T-helper 2 cell (primary cell): ENCODE results near the gene KIAA1191.

Source experiments
- DNase-seq, 5 experiments: peaks; one replicate each; pipeline versions ENCODE4 v3.0.0 to v3.0.0-alpha.2; 2012 to 2022

Gene KIAA1191

DNA sequence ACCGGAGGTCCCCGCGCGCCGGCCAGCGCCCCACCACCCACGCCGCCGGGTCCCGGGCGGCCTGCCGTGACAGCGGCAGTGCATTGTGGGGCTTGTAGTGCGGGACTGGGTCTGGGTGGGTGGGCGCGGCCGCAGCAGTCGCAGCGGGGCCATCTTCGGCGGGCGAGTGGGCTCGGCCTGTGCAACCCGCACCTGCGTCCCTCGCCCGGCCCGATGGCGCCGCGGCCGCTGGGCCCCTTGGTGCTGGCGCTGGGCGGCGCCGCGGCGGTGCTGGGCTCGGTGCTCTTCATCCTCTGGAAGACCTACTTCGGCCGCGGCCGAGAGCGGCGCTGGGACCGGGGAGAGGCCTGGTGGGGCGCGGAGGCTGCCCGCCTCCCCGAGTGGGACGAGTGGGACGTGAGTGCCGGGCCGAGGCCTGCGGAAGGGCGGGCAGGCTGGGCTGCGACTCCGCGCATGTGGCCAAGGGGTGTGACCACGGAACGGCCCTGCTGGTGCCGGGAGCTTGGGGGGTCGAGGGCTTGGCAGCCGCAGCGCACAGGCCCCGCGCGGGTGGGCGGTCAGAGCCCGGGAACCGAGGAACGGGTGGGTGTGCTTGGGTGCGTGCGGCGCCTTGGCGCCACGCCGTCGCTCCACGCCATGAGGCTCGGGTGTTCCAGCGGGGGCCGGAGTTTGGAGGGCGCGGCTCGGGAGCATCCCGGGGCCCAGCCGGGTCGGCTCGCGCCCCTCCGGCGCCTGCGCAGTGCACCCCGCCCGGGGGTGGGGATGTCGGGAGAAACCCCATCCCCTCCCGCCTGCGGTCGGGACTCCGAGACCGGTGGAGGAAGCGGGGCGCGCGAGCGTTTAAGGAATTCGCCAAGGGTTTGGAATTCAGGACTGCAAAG lies 4.0 kb upstream of the KIAA1191 start, which contains the start of gene ARL10:
Gene ARL10 (plus strand): TSS at position 137 of the 881 bp plus-strand sequence. CDS start 77 bp downstream, at position 214.
- DNase-seq = peak; percentile 30 to 55 (median 46)

DNA sequence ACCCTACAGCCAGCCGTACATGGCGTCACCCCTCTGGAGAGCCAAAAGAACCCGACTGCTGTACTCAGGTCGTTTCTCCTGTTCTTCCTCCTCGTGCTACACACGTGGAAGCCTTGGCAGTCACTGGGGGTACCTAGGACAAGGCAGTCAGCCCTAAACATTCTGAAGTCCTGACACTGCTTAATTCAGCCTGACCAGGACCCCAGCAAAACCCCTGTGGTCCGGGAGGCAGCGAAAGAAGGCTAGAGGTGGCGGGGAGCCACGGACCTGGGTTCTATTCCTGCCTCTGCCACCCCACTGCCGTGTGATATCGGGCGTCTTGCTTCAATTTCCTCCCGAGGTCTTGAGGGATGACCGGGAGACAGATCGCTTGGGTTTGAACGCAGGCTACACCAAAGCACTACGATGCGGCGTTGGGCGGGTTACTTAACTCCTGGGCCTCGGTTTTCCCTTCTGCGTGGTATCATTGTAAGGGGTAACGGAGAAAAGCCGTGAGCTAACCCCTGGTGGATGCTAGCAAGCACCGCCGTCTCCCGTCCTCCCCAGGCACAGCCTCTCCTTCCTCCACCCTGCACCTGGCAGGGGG lies 3.3 kb upstream of the KIAA1191 start:
- DNase-seq = no peak

DNA sequence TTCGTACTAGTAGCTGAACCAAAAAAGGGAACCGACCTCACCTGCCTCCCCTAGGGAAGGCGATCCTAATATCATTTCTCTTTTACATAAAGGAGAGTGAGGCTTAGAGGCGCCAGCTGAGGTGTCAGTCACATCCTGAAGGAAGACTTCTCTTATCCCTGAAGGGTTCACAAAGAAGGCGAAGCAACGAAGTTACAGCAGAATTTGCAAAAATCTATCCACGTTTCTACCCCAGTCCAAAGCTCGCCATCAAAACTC lies 598 bp upstream of the KIAA1191 start:
- DNase-seq = no peak

DNA sequence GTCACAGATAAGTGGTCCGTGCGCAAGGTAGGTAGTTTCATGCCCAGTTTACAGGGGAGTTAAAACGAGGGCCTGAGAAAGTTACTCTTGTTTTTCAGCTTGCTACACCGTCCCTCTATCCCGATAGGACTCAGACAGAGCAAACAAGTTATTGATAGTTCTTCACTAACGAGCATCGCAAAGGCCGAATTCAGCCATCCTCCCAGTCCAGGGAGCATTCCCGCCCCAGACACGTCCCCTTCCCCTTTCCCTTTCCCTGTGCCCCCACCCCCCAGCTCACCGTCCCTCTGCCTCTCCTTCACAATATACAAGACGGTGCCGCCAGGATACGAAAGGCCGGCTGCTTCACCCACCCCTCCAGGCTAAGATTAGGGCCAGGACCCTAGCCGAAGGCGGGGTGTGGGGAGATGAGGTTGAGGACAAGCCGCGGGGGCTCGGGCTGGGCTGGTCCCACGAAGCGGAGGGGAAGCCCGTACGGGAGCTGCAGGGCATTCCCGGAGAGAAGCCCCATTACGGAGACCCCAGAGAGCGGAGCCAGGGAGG lies 599 bp downstream of the KIAA1191 start:
- DNase-seq = peak in 1 of 5 experiments; percentile 6

DNA sequence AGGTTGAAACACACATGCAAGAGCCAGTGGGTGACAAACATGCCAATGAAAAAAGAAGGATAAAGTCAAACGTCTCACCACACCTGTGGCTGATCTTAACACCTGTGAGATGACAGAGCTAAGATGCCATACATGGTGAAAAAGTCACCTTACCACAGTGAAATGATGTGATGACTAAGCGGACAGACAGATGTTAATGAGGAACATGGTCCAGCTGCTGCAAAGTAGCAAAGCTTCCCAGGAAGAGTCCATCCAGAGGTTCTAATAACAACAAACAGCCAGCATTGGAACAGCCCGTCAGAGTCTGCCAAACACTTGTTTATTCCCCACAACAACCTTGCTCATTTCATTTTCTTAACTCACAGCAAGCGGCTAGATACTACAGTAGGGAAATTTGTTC lies 1.9 kb downstream of the KIAA1191 start:
- peak in 1 of 5 experiments; percentile 29 for DNase-seq

DNA sequence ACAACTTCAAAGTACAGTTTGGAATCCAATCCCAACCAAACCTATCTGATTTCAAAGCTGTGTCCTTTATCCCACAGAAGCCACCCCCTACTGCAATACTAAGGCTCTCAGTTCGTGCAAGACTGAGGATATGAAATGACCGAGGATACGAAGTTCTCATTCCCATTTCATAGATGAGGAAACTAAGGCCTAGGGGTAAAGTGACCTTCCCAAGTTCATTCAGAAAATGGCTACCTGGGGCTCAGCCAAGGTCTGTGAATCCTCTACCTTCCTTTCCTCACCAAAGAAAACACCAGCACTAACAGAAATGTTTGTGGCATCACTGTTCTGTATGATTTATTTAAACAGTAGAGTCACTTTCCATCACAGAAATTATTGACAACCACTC lies 5.4 kb downstream of the KIAA1191 start:
- DNase-seq = no peak

DNA sequence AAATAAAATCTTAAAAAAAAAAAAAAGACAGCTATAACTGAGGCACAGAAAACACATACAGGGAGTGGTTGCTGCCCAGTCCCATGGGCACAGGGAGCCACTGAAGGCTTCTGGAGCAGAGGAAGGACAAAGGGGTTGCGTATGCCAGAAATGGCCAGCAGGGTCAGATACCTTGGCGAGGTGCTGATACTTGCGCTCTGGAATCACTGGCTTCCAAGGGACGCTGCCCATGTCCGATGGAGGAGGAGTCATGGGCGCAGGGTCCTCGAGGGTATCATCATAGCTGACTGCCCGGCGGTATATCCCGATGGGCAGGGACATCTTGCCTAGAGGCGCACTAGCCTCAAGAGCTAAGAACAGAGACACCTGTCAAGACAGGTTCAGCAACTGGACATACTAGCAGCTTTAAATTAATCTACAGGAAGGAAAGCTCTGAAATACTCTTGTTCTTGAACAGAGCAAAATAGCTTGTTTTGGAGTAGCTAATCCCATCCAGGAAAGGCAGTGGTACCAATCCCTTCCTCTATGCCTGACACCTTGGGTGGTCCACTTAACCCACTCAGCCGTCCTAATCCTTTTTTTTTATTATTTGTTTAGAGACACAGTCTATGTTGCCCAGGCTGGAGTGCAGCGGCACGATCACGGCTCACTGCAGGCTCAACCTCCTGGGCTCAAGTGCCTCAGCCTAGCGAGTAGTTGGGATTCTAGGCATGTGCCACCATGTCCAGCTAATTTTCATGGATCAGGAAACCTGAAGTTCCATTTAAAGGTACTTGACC lies 6.0 kb downstream of the KIAA1191 start:
- no peak for DNase-seq

DNA sequence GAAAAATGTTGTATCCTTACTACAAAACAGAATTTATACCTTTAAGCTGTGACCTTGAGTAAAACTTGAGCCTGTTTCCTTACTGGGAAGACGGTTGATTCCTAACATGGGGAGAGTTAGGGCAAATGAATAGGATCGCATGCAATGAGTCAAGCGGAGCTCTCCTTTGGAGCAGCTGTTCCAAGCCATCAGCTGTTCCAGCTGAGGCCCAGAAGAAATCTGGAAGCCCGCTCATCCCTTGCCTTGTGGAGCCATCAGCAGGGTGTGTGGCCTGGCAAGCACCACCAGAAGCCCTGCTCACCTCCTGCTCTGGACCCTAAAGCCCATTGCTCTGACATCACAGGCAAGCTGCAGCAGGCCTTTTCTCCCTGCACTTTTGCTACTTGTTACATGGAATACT lies 8.0 kb downstream of the KIAA1191 start:
- DNase-seq = no peak

DNA sequence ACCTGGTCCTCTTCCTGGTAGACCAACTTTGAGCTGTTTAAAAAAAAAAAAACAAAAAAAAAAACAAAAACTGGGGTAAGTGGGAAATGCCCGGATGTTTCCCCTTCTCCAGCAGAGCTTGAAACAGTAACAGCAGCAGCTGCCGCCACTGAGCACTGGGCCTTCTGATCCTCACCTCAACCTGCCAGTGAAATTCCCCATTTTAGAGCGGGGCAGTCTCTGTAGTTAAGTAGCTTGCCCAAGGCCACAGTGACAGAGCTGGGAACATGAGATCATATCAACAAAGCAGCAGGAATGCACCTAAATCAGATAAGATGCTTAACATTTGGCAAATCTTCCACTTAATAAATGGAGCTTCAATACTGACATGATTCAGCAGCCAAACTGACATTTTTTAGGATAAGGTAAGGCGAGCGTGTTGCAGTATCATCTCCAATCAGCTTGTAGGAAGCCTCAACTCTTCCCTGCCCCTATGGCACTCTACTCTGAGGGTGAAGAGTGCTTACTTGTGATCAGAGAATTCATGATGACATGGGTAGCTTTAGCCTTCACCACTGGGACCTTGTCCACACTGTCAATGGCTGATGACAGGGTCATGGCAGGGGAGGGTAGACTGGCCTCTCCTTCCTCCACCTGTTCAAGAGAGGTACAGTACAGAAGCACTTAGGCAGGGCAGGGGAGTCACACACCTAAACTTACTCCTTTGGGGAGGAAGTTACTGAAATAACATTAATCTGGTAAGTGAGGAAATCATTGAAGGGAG lies 9.3 kb downstream of the KIAA1191 start:
- DNase-seq = no peak

DNA sequence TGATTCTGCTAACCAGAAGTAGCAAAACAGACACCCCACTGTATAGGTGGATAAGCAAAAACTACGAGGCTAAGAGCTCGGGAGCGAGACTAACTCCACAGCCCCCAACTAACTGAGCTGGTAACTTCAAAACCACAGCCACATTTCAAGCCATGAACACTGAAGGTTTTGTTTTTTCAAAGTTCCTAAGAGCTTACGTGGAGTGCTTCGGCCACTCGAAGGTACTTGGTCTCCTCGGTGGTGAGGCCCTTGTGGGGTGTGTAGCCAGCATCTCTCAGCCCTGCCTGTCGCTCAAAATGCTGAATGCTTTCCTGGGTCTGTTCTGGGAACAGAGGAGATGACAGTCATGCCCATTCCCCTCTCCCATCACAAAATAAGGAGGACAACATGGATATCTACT lies 11.1 kb downstream of the KIAA1191 start:
- DNase-seq = no peak

DNA sequence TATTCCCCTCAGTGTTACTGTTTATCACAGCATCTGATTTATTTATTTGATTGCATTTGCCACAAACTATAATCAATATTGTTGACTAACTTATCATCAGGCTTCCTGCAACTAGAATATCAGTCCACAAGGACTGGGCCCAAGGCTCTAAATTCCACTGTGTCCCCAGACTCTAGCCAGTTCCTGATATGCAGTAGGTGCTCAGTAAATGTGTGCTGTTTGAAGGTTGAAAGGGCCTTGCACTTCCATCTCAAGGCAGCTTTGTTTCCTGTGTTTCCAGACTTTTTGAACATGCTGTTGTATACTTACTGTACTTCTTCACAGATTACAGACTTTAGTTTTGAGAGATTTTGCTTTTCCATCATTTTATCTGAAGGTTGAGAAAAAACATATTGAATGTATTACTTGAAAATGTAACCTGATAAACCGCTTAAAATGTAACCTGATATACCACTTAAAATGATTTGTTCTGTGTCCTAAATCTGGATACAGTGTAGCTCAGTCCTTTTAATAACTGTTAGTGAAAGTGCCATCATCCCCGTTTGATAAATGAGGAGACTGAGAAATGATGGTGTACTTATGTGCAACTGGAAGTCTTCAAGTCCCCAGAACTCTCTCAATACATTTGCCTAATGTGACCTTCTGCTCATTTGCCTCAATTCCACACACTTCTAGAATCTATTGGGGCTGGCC lies 18.7 kb downstream of the KIAA1191 start:
- no peak for DNase-seq

DNA sequence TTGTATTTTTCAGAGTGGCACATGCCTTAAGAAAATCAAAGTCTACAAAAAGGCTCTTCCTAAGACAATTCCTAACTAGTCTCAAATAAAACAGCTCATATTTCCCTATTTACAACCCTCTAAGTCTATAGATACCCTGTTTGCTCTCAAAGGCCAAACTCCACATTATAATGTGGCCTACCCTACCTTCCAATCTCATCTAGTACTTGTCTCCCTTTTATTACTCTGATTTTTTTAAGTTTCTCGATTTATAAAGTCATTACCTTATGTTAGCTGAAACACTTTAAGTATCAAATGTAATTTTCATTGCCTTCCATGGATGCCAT lies 19.4 kb downstream of the KIAA1191 start:
- no peak for DNase-seq

DNA sequence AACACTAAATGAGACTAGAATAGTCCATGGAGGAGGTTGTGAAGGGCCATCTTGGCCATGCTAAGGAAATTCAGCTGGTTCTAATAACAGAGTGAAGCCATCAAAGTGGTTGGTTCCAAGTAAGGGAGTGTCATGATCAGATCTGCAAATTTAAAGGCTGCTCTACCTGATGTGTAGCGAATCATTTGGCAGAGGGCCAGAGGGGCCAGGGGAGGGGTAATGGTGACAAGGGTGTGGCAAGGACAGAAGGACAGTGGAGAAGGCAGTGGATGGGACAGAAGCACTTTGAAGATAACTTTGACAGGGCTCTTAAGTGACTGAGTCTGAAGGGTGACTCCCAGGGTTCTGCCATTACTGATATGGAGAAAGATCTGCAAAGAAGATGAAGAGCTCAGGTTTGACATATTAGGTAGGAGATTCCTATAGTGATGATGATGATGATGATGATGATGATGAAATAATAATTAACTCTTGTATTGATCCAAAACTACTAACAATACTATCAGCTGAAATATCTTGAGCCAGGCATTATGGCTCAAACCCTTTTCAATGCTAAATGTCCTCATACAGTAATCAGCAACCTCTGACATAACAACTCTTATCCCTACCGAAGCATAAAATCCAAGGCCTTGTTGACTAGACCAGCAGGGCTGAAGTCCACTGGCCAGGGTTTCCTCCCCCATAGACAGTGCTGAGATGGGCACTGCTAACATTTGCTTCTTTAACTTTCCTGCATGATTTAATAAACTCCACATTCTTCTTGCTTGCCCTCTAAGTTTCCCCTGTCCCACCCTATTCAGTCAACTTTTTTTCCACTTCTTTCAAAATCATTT lies 20.0 kb downstream of the KIAA1191 start:
- DNase-seq = no peak

DNA sequence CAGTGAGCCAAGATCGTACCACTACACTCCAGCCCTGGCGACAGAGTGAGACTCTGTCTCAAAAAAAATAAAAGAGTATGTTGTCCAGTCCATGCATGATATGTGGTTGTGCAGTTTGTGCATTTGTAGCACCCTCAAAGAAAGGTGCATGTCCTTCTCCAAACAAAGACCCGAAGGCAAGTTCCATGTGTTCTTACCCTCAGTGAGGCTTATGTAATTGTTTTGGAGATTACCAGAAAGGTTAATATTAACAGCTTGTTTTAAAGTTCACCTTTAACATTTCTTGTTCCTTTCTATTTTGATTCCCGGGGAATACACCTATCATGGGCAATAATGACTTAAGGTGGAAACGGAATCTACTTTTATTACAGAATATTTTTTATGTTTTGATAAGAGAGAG lies 22.3 kb downstream of the KIAA1191 start:
- no peak for DNase-seq

DNA sequence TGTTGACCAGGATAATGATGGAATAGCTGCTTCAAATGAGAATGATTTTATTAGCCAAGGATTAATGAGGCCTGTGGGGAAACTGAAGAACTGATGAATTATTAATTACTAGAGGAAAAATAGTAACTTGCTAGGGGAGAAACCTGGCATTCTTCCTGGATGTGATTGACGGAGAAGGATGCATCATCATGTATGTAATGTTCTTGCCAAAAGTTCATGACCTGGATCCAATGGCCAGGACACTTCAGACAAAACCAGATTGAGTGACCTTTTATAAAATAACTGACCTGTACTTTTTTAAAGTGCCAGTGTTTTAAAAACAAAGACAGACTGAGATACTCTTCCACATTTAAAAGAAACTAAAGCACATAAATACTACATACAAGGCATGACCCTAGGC lies 23.7 kb downstream of the KIAA1191 start:
- no peak for DNase-seq

DNA sequence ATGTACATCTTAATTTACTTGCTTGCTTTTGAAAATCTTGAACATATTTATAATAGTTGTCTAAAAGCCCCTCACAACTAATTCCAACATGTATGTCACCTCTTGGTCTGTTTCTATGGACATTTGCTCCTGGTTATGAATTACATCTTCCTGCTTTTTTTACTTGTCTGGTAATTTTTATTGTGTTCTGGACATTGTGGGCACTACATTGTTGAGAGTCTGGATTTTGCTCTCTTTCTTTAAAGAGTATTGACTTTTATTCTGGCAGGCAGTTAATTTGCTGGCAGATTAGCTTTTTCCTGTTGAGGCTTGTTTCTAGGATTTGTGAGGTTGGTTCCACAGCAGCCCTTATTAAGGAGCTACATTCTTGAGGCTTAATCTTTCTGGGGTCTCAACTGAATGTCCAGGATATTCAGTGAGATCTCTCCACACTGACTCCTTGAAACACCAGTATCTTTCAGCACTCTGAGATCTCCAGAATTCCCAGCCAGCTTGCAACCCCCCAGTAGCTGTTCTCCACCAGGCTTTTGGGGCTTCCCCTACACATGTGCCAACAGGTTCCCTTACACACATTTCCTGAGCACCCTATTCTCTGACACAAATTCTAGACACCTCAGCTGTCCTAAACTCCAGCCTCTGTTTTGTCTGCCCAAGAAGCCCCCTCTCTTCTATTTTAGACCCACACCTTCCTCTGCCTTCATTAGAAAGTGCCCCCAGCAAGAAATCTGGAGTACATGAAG lies 27.4 kb downstream of the KIAA1191 start:
- DNase-seq = no peak

DNA sequence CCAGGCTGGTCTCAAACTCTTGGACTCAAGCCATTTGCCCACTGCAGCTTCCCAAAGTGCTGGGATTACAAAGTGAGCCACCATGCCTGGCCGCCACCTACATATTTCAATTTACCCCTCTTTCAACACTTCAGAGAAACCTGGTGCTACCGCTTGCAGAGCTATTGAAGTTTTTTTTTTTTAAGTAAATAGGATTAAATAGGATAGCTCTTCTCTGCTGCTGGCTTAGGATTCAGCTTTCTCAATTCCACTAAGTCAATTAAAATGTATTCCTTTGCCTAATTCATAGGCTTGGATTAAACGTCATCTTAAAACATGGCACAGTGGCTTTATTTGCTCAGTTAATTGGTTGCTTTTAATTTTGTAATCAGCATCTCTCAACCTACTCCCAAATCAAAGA lies 41.0 kb downstream of the KIAA1191 start:
- no peak for DNase-seq

DNA sequence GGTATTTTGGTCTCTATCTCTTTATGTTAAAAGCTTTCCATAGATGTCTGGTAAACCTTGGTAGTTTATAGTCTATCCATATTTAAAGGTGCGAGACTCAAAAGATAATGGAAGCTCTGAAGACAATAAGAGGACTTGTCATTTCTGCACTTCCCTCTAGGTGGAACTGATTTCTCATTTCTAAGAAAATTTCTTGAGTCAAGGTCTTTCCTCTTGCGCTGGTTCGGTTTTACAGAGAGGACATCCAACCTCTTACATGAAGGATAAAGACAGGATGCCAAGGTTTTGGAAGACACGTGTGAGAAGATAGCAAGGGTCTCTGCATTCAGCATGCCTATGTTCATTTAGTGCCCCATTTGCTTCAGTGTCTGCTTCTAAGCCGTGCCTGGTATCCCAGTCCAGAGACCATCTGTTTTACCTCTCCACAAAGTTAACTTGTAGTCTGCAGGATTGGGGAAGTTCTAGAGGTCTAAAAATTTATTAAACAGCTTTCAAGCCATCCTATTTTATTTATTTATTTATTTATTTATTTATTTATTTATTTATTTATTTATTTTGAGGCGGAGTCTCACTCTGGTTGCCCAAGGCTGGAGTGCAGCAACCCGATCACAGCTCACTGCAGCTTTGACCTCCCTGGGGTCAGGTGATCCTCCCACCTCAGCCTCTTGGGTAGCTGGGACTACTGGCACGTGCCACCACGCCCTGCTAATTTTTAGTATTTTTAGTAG lies 41.6 kb downstream of the KIAA1191 start:
- DNase-seq = peak in 1 of 5 experiments; percentile 7

DNA sequence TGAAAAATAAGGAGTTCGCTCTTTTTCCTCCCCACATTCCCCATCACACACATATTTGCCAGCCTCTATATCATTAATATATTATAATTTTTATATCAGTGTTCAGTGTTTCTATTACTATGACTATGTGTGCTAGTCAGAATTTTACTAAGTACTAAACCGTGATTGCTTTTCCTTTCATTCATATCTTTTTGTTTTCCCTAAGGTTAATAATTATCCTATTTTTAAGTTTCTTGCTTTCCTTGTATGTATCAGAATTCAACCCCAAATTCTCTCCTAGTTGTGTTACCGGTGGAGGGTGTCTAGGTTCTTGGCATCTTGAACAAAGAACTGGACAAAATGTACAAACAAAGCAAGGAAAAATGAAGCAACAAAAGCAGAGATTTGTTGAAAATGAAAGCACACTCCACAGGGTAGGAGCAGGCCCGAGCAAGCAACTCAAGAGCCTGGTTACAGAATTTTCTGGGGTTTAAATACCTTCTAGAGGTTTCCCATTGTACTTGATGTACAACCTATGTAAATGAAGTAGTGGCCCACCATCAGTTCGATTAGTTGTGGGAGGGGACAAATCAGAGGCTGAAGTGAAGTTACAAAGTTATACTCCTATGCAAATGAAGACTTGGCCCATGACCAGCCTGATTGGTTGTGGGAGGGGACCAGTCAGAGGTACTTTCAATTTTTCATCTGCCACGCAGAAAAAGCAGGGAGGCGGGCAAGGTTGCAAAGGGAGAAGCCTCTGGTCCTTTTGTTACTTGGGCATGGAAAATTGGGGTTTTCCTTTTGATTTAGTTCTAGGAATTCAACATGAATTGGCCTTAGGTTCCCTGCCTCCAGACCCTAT lies 43.8 kb downstream of the KIAA1191 start:
- no peak for DNase-seq
